Measurements from ENCODE around the gene EGFL8.

The EGFL8 gene

GRCh38 chr6:32132110-32132509 is 32.3 kb upstream of the EGFL8 start:
- no peak for TF ChIP-seq CTCF (IDR thresholded peaks at IDR 0.05)

DNA sequence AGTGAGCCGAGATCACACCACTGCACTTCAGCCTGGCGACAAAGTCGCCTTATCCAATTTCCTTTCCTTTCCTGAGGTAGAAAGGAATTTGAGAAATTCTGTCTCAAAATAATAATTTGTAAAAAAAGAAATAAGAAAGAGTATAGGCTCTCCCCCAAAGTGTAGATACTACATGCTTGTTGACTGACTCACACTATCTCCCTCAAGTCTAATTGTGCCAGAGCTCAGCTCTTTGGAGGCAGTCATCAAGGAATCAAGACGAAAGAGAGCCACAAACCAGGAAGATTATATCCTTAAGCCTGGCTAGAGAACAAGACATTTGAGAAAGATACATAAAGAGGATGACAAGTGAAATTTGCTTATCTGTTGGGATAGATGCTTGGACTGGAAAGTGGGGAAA is 30.6 kb upstream of the EGFL8 start:
- no peak for TF ChIP-seq CTCF (IDR thresholded peaks at IDR 0.05)

GRCh38 chr6:32137454-32137853 is 26.9 kb upstream of the EGFL8 start:
- TF ChIP-seq CTCF (IDR thresholded peaks at IDR 0.05), result no peak

DNA sequence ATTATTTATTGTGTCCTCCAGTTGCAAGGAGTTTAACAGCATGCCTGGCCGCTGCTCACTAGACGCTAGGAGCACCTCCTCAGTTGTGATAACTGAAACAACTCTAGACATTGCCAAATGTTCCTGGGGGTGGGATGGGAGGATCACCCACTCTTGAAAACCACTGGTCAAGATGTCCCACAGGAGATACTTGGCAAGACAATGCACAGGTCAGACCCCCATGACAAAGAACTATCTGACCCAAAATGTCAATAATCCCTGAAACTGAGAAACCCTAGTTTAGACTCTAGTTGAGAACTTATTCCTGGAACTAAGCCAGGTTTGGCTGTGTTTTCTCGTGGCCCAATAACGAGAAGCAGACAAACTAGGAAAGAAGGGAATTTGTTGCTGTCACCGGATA is 24.8 kb upstream of the EGFL8 start:
- no peak for TF ChIP-seq CTCF (IDR thresholded peaks at IDR 0.05)

DNA sequence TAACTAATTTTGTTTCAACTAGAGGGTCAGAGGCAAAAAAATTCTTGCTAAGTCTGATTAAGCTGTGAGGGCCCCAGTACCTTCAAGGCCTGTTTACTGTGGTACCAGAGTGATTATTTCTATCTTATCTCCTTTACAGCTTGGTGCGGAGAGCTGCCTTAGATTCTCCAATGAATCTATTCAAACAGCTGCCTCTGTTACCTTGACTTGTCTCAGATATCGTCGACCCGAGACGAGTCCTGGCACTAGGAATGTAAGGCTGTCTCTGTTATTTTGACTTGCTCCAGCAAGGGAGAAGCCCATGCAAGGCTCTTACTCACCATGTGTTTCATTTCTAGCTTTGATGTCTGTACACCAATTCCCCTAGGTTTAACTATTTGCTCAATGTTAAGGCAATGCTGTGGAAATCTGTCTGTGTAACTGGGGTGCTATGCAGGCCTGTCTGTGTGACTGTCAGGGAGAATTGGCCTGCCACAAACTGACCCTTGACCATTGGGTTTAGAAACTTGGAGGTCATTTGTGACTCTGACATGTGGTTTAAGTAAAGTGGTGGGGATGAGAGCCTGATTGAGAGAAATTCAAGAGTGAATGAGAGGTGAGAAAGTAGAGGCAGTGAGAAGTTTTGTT is 23.9 kb upstream of the EGFL8 start:
- TF ChIP-seq CTCF (IDR thresholded peaks at IDR 0.05), result no peak

- no peak for TF ChIP-seq CTCF (IDR thresholded peaks at IDR 0.05)
Measured at GRCh38 chr6:32146287-32146686, 18.1 kb upstream of the EGFL8 start.

- TF ChIP-seq CTCF (IDR thresholded peaks at IDR 0.05), result no peak
Measured at GRCh38 chr6:32146687-32147086, 17.7 kb upstream of the EGFL8 start.

All from LNCAP (cell line).